NB4 (cell line): Measurements from ENCODE around the gene MCAT.

Source experiments
- DNase-seq: peaks from one replicate; pipeline ENCODE4 v3.0.0; 2010; ENCODE audit warnings: low read depth
- H3K4me3 ChIP-seq: one replicate; pipeline ENCODE4 v1.5.1; 2011; ENCODE audit warnings: mild to moderate bottlenecking, low read depth, low read length, moderate library complexity
- MYC ChIP-seq: IDR thresholded peaks from 2 replicates; pipeline ENCODE4 v1.6.1; 2011; ENCODE audit warnings: low read depth, low read length
- POLR2A ChIP-seq: IDR thresholded peaks from 2 replicates; pipeline ENCODE4 v1.6.1; 2011; ENCODE audit warnings: mild to moderate bottlenecking; ENCODE audit not compliant: insufficient read length; ENCODE audit errors: extremely low read depth
- TF ChIP-seq, protein P1 (sequence below): IDR thresholded peaks from one replicate; pipeline ENCODE4 v1.5.1; 2012; ENCODE audit warnings: low read depth, low read length
- TF ChIP-seq, protein P2 (sequence below): IDR thresholded peaks from 2 replicates; pipeline ENCODE4 v1.6.1; 2011; ENCODE audit warnings: low read depth, low read length

Gene MCAT

DNA sequence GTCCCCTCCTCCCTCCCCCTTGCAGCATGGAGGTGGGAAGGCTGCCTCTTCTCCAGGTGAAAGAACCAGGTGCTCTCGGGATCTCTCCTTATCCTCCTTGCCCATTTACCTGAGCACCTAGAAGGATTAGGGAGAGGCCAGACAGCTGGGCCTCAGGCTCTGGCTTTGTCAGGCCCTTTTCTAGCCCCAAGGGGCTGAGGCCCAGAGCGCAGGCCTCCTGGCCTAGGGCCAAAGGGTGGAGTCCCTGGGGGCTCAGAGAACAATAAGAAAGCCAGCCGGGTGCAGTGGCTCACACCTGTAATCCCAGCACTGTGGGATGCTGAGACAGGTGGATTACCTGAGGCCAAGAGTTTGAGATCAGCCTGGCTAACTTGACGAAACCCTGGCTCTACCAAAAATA is 48.6 kb downstream of the MCAT start:
- H3K4me3 ChIP-seq, result no peak overlapping the region
- no peak for DNase-seq
- TF ChIP-seq, protein P1, sequence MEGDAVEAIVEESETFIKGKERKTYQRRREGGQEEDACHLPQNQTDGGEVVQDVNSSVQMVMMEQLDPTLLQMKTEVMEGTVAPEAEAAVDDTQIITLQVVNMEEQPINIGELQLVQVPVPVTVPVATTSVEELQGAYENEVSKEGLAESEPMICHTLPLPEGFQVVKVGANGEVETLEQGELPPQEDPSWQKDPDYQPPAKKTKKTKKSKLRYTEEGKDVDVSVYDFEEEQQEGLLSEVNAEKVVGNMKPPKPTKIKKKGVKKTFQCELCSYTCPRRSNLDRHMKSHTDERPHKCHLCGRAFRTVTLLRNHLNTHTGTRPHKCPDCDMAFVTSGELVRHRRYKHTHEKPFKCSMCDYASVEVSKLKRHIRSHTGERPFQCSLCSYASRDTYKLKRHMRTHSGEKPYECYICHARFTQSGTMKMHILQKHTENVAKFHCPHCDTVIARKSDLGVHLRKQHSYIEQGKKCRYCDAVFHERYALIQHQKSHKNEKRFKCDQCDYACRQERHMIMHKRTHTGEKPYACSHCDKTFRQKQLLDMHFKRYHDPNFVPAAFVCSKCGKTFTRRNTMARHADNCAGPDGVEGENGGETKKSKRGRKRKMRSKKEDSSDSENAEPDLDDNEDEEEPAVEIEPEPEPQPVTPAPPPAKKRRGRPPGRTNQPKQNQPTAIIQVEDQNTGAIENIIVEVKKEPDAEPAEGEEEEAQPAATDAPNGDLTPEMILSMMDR, result no peak
- TF ChIP-seq, protein P2, sequence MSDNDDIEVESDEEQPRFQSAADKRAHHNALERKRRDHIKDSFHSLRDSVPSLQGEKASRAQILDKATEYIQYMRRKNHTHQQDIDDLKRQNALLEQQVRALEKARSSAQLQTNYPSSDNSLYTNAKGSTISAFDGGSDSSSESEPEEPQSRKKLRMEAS, result no peak
- no peak for TF ChIP-seq MYC
- no peak for TF ChIP-seq POLR2A

DNA sequence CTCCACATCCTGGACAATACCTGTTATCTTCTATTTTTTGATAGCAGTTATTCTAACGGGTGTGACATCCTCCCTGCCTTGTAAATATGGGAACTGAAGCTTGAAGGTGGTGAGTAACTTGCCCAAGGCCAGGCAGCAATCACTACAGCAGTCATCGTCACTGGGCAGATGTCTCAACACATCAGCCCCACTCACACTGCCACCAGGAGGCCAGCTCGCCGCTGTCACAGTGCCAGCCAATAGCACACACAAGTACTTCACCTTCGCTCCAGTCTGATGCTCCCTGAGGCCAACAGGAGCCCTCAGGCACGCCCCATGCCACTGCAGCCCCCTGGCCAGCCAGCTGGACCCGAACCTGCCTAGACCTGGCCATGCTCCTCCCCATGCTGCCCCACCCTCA is 49.1 kb downstream of the MCAT start:
- TF ChIP-seq MYC (no peak), POLR2A (no peak)
- TF ChIP-seq, protein P2, result no peak
- TF ChIP-seq, protein P1, result no peak
- DNase-seq, result peak; percentile 67
- H3K4me3 ChIP-seq, result no peak overlapping the region

DNA sequence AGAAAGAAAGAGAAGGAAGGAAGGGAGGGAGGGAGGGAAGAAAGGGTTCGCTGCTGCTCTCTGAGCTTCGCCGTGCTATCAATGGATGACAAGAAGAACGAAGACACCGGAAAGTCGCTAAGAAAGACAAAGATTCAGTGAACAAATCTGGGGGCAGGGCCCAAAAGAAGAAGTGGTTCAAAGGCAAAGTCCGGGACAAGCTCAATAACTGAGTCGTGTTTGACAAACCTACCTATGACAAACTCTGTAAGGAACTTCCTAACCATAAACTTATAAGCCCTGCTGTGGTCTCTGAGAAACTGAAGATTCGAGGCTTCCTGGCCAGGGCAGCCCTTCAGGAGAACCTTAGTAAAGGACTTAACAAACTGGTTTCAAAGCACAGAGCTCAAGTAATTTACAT is 51.1 kb downstream of the MCAT start:
- TF ChIP-seq POLR2A (no peak), MYC (no peak)
- TF ChIP-seq, protein P1, result no peak
- TF ChIP-seq, protein P2, result no peak
- peak; percentile 73 for DNase-seq
- no peak overlapping the region for H3K4me3 ChIP-seq

DNA sequence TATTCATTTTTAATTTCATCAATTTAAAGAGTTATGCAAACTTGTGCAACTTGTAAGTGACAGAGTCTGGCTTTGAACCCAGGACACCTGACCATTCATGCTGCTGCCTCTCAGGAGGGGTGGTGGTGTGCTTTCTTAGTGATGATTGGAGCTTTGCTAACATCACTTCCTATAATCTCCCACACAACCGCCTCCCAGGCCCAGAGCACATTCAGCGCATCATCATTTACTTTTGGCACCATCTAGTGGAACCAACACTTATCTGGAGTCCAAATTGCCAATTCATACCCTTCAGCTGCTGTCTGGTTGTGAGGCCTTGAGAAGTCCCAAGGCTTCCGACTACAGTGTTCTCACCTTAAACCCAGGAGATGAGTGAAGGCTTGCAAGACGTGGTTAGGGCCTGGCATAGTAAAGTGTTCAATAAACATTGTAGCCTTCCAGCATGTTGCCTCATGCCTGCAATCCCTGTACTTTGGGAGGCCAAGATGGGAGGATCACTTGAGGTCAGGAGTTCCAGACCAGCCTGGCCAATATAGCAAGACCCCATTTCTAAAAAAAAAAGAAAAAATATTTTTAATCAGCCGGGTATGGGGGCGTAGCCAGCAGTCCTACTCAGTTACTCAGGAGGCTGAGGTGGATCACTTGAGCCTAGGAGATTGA is 52.9 kb downstream of the MCAT start:
- H3K4me3 ChIP-seq, result no peak overlapping the region
- TF ChIP-seq, protein P1, result peak; percentile 47
- TF ChIP-seq, protein P2, result no peak
- TF ChIP-seq POLR2A (no peak), MYC (no peak)
- peak; percentile 88 for DNase-seq

DNA sequence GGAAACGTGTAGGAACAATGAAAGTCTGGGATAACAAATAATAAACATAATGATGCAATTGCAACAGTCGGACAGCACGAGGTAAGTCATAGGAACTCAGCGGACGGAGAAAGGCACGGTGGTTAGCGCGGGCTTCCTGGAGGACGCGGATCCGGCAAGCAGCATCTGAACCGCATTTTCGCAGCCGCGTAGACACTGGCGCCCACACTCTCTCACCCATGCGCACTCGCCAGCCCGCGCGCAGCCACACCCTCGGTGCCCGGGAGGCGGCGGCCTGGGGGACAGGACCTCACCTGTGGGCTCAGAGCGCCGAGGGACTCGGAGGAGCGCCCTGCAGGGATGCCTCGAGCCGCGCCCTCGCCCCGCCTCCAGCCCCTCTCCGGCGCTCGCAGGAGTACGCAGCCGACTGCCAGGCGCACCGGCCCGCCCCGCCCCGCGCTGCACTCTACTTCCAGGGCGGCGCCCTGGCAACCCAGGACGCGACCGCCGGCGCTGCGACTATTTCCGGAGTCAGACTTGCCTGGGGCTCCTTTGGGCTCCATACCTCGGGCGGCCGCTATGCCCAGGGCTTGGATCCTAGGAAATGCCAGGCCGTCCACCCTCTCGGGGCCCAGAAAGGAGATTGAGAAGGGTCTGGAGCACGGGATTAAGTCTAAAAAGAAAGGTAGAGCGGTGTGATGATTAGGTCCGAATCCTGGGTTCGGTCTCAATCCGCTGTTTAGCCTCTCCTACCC is 54.0 kb downstream of the MCAT start, which contains the start of gene TTLL1:
Gene TTLL1 (minus strand): TSS at position 408 of the 734 bp plus-strand sequence. CDS start 13,805 bp downstream, outside the sequence.
- TF ChIP-seq, protein P1, result no peak
- TF ChIP-seq MYC (no peak), POLR2A (peak; percentile 66)
- TF ChIP-seq, protein P2, result peak; percentile 32; the same call in 1 of the 2 replicates
- peak within 1 kb of the TSS; percentile 75 for H3K4me3 ChIP-seq
- peak; percentile 92 for DNase-seq
